H1 (cell line): ENCODE data around the gene CPED1.

ENCODE experiments used
- CTCF ChIP-seq, 3 experiments: IDR thresholded peaks; 1 replicate in 2 of 3; 2 replicates in 1 of 3; pipeline versions ENCODE4 v1.5.1 to v1.6.1; 2011; ENCODE audit warnings: low read length in 3 of 3, mild to moderate bottlenecking in 3 of 3, inconsistent platforms in 2 of 3, low read depth in 1 of 3, moderate library complexity in 1 of 3; ENCODE audit not compliant: insufficient read depth in 1 of 3; ENCODE audit errors: control extremely low read depth in 1 of 3
- EP300 ChIP-seq, 2 experiments: IDR thresholded peaks; 1 replicate in 1 of 2; 2 replicates in 1 of 2; pipeline ENCODE4 v1.6.1; 2011 to 2012; ENCODE audit warnings: low read depth in 2 of 2, low read length in 2 of 2, mild to moderate bottlenecking in 2 of 2, borderline replicate concordance in 1 of 2, inconsistent platforms in 1 of 2, moderate library complexity in 1 of 2
- EZH2 ChIP-seq: fragments of 200-600 bp; sonication (generic); IDR thresholded peaks from 2 replicates; pipeline ENCODE4 v1.7.1; 2012; ENCODE audit warnings: low read depth, mild to moderate bottlenecking, moderate library complexity, low read length, inconsistent platforms; ENCODE audit not compliant: severe bottlenecking
- JUND ChIP-seq: IDR thresholded peaks from 2 replicates; pipeline ENCODE4 v1.6.1; 2011; ENCODE audit warnings: mild to moderate bottlenecking, improper control_type of control experiment, low read length
- SRF ChIP-seq: IDR thresholded peaks from 2 replicates; pipeline ENCODE4 v1.6.1; 2011; ENCODE audit warnings: mild to moderate bottlenecking, low read depth, low read length, moderate library complexity
- YY1 ChIP-seq: IDR thresholded peaks from 2 replicates; pipeline ENCODE4 v1.6.1; 2011; ENCODE audit warnings: low read depth, mild to moderate bottlenecking, low read length

GRCh38 chr7:121026577-121027111 lies 38.1 kb downstream of the CPED1 start:
- TF ChIP-seq YY1 (no peak), EZH2 (no peak), CTCF (IDR thresholded peaks at IDR 0.05; ENCODE audit: control extremely low read depth in 1 of 3, insufficient read depth in 1 of 3, low read depth in 1 of 3, low read length in 3 of 3) (no peak), JUND (no peak), SRF (no peak), EP300 (IDR thresholded peaks at IDR 0.05; ENCODE audit: borderline replicate concordance in 1 of 2, low read depth in 2 of 2, low read length in 2 of 2) (no peak)
